Right renal pelvis (tissue), 4 donors: Measurements from ENCODE around the gene WDR82. TPM values are rescaled to one million over a fixed set of nuclear protein-coding genes. Genes with fewer than 3 reads are reported as not detected.

Experiments used
- DNase-seq, 4 donors: peaks; one replicate each; pipeline ENCODE4 v3.0.0-alpha.2; 2013; ENCODE audit warnings: low read depth in 4 of 4, low spot score in 3 of 4, missing footprints in 1 of 4
- polyA plus RNA-seq, 4 donors: library from polyadenylated mRNA; unstranded; fragments of 120-200 nt; gene quantifications; one replicate each; pipeline ENCODE4 v1.2.1, GENCODE V29; 2013; ENCODE audit not compliant: insufficient read length in 4 of 4

Gene WDR82, protein sequence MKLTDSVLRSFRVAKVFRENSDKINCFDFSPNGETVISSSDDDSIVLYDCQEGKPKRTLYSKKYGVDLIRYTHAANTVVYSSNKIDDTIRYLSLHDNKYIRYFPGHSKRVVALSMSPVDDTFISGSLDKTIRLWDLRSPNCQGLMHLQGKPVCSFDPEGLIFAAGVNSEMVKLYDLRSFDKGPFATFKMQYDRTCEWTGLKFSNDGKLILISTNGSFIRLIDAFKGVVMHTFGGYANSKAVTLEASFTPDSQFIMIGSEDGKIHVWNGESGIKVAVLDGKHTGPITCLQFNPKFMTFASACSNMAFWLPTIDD
- polyA plus RNA-seq, result 100 to 1,000 TPM in 3 of 4 donors, 10 to 100 TPM in 1; 92.9 to 110 (median 106) TPM

GRCh38 chr3:52278510-52279069 is at the start of gene WDR82:
Gene WDR82, minus strand, starts transcription at chr3:52278649. Its CDS starts 288 bp downstream, at chr3:52278361.
- DNase-seq, result peak; percentile 85 to 92 (median 86)

- DNase-seq, result no peak
These were observed 49.2 kb upstream of the WDR82 start for GRCh38 chr3:52327486-52328290.

- DNase-seq, result no peak
These were observed 48.5 kb upstream of the WDR82 start for GRCh38 chr3:52326976-52327375.

DNA sequence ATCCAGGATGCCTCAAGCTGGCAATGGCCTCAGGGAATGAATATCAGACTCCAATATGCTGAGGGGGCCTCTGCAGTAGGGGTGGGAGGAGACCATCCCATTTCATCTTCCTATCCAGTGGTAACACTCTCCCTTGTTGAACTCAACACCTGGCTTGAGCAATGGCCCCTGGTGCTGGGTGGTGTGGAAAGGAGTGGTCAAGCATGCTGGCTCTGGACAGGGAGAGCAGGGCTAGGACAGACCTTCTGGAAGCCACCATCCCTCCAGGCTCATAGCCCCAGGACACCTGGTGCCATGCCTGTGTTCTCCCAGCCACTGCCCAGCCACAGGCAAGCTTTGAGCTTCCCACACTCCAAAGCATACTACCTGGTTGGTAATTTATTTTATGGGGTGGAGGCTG is 47.2 kb upstream of the WDR82 start:
- no peak for DNase-seq

GRCh38 chr3:52324676-52325075 is 46.2 kb upstream of the WDR82 start:
- no peak for DNase-seq

- no peak for DNase-seq
These were observed 45.3 kb upstream of the WDR82 start for GRCh38 chr3:52323526-52324295.

DNA sequence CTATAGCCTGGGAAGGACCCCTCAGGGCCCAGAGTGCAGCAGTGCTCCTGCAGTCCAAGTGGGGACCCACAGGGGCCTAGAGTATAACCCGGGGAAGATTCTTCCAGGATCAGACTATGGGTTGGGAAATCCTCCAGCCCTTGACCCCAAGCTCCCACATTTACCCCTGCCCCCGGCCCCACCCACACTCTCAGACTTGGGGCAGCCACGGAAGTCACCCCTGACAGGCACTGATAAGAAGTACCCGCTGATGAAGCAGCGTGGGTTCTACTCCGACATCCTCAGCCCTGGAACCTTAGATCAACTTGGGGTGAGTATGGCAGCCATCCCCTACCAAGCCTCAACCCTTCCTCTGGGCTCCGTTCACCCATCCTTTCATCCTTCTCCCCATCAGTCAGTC is 44.0 kb upstream of the WDR82 start:
- no peak for DNase-seq

DNA sequence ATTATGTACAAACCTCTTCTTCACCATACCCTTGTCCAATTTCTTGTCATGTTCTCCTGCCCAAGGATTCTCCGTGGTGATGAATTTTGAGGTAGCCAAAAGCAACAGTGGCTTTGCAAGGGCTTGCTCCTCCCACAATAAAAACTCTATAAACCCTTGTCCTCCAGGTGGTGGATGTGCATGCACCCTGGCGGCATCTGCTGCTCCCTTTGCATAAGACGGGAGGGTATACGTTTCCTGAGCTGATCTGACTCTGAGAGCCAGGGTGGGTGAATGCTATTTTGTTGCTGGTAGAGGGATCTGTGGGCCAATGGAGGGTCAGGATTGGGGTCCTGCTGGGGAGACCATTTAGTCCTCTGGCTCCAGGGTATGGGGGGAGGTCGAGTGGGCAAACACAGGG is 43.0 kb upstream of the WDR82 start:
- no peak for DNase-seq

DNA sequence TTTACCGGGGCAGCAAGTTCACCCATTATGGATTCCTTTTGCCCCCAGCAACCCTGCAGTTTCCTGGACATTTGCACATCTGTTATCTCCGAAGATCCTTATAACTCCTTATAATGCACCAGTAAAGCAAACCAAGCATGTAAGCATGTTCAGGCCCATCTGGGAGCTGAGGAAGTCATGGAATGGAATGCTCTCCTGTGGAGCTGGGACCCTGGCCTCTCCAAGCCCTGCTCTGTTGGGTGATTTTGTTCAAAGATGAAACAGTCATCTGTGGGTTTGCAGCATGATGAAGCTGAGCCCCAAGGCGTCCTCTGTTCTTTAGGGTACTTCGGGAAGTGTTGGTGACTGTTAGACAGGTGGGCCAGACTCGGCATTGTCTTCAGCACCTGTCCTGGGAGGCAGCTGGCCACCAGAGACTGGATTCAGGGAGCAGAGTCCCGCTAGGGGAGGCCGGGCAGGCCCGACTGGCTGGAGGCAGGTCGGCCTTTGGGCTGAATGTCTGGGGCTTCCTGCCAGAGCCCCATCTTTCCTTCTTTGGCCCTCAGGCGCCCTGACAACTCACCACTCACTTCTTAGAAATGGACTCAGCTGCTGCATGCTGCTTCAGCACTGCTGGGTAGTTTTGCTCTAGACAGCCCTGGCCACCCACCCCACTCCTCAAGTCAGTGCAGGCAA is 41.6 kb upstream of the WDR82 start:
- no peak for DNase-seq

- DNase-seq, result no peak
These were observed 39.9 kb upstream of the WDR82 start for GRCh38 chr3:52318186-52318816.

- DNase-seq, result no peak
These were observed 39.0 kb upstream of the WDR82 start for GRCh38 chr3:52317208-52318000.

DNA sequence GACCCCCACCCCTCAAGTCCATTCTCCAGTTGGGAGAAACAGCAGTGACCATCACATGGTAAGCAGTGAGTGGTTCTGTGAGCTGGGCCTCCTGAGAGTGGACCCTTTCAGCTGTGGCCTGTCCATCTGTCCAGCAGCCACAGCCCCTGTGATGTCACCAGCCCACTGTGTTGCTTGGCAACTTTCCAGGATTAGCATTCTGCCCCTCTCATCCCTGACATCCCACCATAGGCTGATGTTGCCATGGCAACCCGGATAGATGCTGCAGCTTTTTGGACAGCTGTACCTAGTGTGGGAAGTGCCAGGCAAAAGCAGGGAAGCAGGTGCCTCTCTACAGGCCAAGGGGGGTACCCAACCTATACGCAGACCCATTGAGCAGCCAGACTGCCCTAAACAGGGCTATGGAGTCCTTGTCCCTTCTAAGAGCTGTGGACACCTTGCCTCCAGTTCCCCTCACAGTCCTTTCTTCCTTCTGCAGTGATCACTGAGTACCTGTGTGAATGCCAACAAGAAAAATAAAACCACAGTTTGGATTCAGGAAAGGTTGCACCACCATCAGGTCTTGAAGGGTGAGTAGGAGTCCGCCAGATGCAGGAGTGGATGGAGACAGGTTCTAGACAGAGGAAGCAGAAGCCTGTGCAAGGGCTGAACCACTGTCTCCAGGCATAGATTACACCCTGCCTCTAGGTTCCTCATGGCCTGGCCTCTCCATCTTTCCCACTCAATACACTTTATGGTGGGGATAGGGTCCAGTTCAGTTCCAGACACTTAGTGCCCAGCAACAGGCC is 37.7 kb upstream of the WDR82 start, which contains the start of gene DNAH1:
Gene DNAH1, plus strand, starts transcription at position 343 of the 788 bp plus-strand sequence. CDS start 6,124 bp downstream, outside the sequence.
- no peak for DNase-seq

- DNase-seq, result no peak
These were observed 36.6 kb upstream of the WDR82 start for GRCh38 chr3:52315006-52315405.

DNA sequence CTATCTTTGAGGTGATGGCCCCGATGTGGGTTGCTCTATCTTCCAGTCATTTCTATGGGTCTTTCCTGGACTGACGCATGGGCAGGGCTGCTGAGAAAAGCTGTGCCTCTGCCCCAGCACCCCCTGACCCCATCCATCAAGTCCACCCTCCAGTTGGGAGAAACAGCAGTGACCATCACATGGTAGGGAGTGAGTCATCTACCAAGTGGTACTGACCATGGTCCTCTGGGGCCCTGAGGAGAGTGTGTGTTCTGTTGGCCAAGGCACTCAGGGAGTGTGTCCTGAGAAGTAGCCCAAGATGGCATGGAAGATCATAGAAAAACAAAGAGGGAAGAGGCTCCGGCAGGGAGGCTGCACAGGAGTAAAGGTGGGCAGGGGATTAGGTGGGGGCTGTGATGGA is 36.0 kb upstream of the WDR82 start:
- no peak for DNase-seq

DNA sequence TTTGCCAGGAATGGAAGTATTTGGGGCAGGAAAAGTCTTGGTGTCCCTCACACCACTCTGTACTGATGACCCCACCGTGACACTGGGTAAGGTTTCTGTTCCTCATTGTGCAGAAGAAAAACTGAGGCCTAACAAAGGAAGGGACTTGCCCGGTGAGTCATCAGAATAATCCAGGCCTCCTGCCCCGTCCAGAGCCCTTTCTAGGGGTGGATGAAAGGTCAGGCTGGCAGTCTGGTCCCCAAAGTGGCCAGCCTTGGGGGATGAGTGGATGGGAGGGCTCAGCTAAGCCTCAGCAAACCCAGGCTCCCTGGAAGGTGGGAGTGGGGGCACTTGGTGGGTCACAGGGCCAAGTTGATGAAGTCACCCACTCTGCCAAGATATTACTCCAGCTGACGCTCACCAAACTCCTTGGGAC is 35.3 kb upstream of the WDR82 start:
- no peak for DNase-seq

DNA sequence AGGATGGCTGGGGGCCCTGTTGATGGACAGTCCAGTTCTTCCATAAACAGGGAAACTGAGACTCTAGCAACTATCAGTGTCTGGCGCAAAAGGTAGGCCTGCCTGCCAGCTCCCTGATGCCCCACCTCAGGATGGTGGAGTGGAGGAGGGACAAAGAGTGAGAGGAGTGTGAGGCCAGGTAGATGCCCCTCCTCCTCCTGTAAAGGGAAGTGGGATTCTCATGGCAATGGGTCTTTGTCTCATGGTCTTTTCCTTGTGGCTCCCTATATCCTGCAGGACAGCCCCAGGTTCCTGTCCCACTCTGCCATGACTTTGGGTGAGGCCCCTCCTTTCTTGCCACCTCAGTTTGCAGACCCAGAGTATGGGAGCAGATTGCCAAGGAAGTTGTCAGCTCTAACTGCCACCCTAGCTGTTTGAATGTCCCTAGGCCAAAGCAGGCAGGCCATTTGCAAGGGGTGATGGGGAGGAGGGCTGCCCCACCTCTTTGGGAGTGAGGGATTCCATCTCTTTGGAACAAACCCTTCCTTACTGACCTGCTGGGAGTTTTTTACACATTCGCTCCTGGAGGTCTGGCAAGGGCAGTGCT is 34.8 kb upstream of the WDR82 start:
- DNase-seq, result no peak

GRCh38 chr3:52311576-52312119 is 33.2 kb upstream of the WDR82 start:
- no peak for DNase-seq
